H9 (cell line): ENCODE results near the gene TSNAX. TPM values are rescaled to one million over a fixed set of nuclear protein-coding genes. Genes with fewer than 3 reads are reported as not detected.
"Not testable (repeated sequence)": the region's sequence is repeated elsewhere in the genome, so short reads cannot be mapped to it uniquely, and the experiment has no call there.

Source experiments
- DNase-seq: peaks from one replicate; pipeline ENCODE4 v3.0.0-alpha.2; 2017
- H2AFZ ChIP-seq: one replicate; pipeline ENCODE4 v1.6.1; 2013; ENCODE audit warnings: mild to moderate bottlenecking, low read length, control low read depth, moderate library complexity
- H2AK5ac ChIP-seq: 2 replicates; pipeline ENCODE4 v1.6.1; 2013; ENCODE audit warnings: low read length, control low read depth, mixed read lengths; ENCODE audit not compliant: insufficient read length
- H2BK120ac ChIP-seq: one replicate; pipeline ENCODE4 v1.6.1; 2013; ENCODE audit warnings: low read depth, mild to moderate bottlenecking, low read length, control low read depth, inconsistent platforms; ENCODE audit not compliant: poor library complexity, severe bottlenecking
- H2BK12ac ChIP-seq: 2 replicates; pipeline ENCODE4 v1.6.1; 2013; ENCODE audit warnings: low read length, control low read depth, mixed read lengths, low read depth; ENCODE audit not compliant: insufficient read length
- H2BK15ac ChIP-seq: 2 replicates; pipeline ENCODE4 v1.6.1; 2013; ENCODE audit warnings: low read depth, low read length, control low read depth
- H2BK20ac ChIP-seq: one replicate; pipeline ENCODE4 v1.6.1; 2013; ENCODE audit warnings: low read depth, mild to moderate bottlenecking, low read length, control low read depth, inconsistent platforms; ENCODE audit not compliant: poor library complexity, severe bottlenecking
- H2BK5ac ChIP-seq: 2 replicates; pipeline ENCODE4 v1.6.1; 2013; ENCODE audit warnings: low read length, control low read depth, mixed read lengths; ENCODE audit not compliant: insufficient read length
- H3K14ac ChIP-seq: 2 replicates; pipeline ENCODE4 v1.6.1; 2013; ENCODE audit warnings: low read length, control low read depth; ENCODE audit not compliant: insufficient read depth
- H3K18ac ChIP-seq: 2 replicates; pipeline ENCODE4 v1.6.1; 2013; ENCODE audit warnings: low read depth, mild to moderate bottlenecking, mixed read lengths, low read length, control low read depth; ENCODE audit not compliant: insufficient read length
- H3K23ac ChIP-seq: 2 replicates; pipeline ENCODE4 v1.6.1; 2013; ENCODE audit warnings: low read length, control low read depth, mixed read lengths, low read depth; ENCODE audit not compliant: insufficient read length
- H3K23me2 ChIP-seq: 2 replicates; pipeline ENCODE4 v1.6.1; 2013; ENCODE audit warnings: low read depth, mild to moderate bottlenecking, mixed read lengths, low read length, control low read depth; ENCODE audit not compliant: insufficient read length, poor library complexity, severe bottlenecking
- H3K27ac ChIP-seq: 2 replicates; pipeline ENCODE4 v1.5.1; 2013; ENCODE audit warnings: low read length, control low read depth, mixed read lengths, low read depth; ENCODE audit not compliant: insufficient read length
- H3K27me3 ChIP-seq: 2 replicates; pipeline ENCODE4 v1.6.1; 2013; ENCODE audit warnings: low read length, control low read depth, inconsistent platforms; ENCODE audit not compliant: insufficient read depth
- H3K4ac ChIP-seq: 2 replicates; pipeline ENCODE4 v1.6.1; 2013; ENCODE audit warnings: low read depth, mild to moderate bottlenecking, control low read depth, inconsistent platforms, low read length, moderate library complexity
- H3K4me1 ChIP-seq: 2 replicates; pipeline ENCODE4 v1.6.1; 2013; ENCODE audit warnings: low read length, control low read depth, inconsistent platforms; ENCODE audit not compliant: insufficient read depth
- H3K4me2 ChIP-seq: 2 replicates; pipeline ENCODE4 v1.6.1; 2013; ENCODE audit warnings: low read length, control low read depth, mixed read lengths; ENCODE audit not compliant: insufficient read length, insufficient read depth
- H3K56ac ChIP-seq: 2 replicates; pipeline ENCODE4 v1.6.1; 2013; ENCODE audit warnings: low read depth, mild to moderate bottlenecking, mixed read lengths, low read length, control low read depth; ENCODE audit not compliant: insufficient read length
- H3K79me1 ChIP-seq: 2 replicates; pipeline ENCODE4 v1.6.1; 2013; ENCODE audit warnings: low read depth, mild to moderate bottlenecking, moderate library complexity, low read length, control low read depth, inconsistent platforms; ENCODE audit not compliant: insufficient read depth, poor library complexity, severe bottlenecking
- H3K79me2 ChIP-seq: 2 replicates; pipeline ENCODE4 v1.6.1; 2013; ENCODE audit warnings: low read length, control low read depth, inconsistent platforms; ENCODE audit not compliant: insufficient read depth
- H3K9ac ChIP-seq: 2 replicates; pipeline ENCODE4 v1.6.1; 2013; ENCODE audit warnings: low read length, control low read depth, mixed read lengths; ENCODE audit not compliant: insufficient read length; ENCODE audit errors: extremely low read depth
- H3K9me3 ChIP-seq: one replicate; pipeline ENCODE4 v1.6.1; 2013; ENCODE audit warnings: low read depth, low read length, inconsistent platforms; ENCODE audit not compliant: control insufficient read depth
- H3T11ph ChIP-seq: one replicate; pipeline ENCODE4 v1.6.1; 2013; ENCODE audit warnings: mild to moderate bottlenecking, low read length, control low read depth, inconsistent platforms
- H4K20me1 ChIP-seq: one replicate; pipeline ENCODE4 v1.6.1; 2013; ENCODE audit not compliant: control insufficient read depth, insufficient read length, insufficient read depth
- H4K5ac ChIP-seq: 2 replicates; pipeline ENCODE4 v1.6.1; 2013; ENCODE audit warnings: low read depth, mild to moderate bottlenecking, mixed read lengths, low read length, control low read depth; ENCODE audit not compliant: insufficient read length
- H4K8ac ChIP-seq: replicated peaks from 2 replicates; pipeline ENCODE4 v1.6.1; 2013; ENCODE audit warnings: low read length, control low read depth, mixed read lengths, low read depth; ENCODE audit not compliant: insufficient read length
- H4K91ac ChIP-seq: 2 replicates; pipeline ENCODE4 v1.6.1; 2013; ENCODE audit warnings: low read depth, mild to moderate bottlenecking, moderate library complexity, mixed read lengths, low read length, control low read depth; ENCODE audit not compliant: insufficient read length
- H3K27ac Mint-ChIP-seq, 3 experiments: 2 replicates in 2 of 3; 3 replicates in 1 of 3; pipeline ENCODE4 v1.8.0; 2020 to 2021; ENCODE audit warnings: mixed read lengths in 3 of 3, mild to moderate bottlenecking in 1 of 3, moderate library complexity in 1 of 3
- H3K27me3 Mint-ChIP-seq: 2 replicates; pipeline ENCODE4 v1.8.0; 2021; ENCODE audit warnings: low read depth, mild to moderate bottlenecking, moderate library complexity, mixed read lengths
- H3K36me3 Mint-ChIP-seq, 3 experiments: 2 replicates in 2 of 3; 3 replicates in 1 of 3; pipeline ENCODE4 v1.8.0; 2020 to 2021; ENCODE audit warnings: low read depth in 3 of 3, mixed read lengths in 3 of 3; ENCODE audit not compliant: insufficient read depth in 1 of 3
- H3K4me1 Mint-ChIP-seq, 2 experiments: 2 replicates each; pipeline ENCODE4 v1.8.0; 2020; ENCODE audit warnings: mixed read lengths in 2 of 2
- H3K4me3 Mint-ChIP-seq, 2 experiments: 2 replicates in 1 of 2; 3 replicates in 1 of 2; pipeline ENCODE4 v1.8.0; 2020 to 2021; ENCODE audit warnings: mild to moderate bottlenecking in 2 of 2, mixed read lengths in 2 of 2, moderate library complexity in 1 of 2
- H3K9me3 Mint-ChIP-seq, 2 experiments: 2 replicates in 1 of 2; 3 replicates in 1 of 2; pipeline ENCODE4 v1.8.0; 2020; ENCODE audit warnings: mild to moderate bottlenecking in 2 of 2, mixed read lengths in 2 of 2, moderate library complexity in 1 of 2
- WGBS: extraction: QIAGEN DNeasy Blood & Tissue Kit; methylation state at CpG from one replicate; pipeline ENCODE4 v1.1.7; 2013; ENCODE audit warnings: missing lambda C conversion rate, low lambda C conversion rate, mixed read lengths; ENCODE audit not compliant: insufficient read length; ENCODE audit errors: extremely low coverage; 5-methylcytosine and 5-hydroxymethylcytosine counted together
- total RNA-seq: library from RNA; stranded (reverse); gene quantifications from 2 replicates; pipeline ENCODE4 v1.2.1, GENCODE V29; 2021
- TF ChIP-seq, protein P1 (sequence below): fragments of 200-600 bp; sonication (generic); conservative IDR thresholded peaks from 3 replicates; pipeline ENCODE4 v1.8.0; 2021; ENCODE audit warnings: antibody characterized with exemption, mild to moderate bottlenecking

The TSNAX gene
- total RNA-seq, 1 experiment from 2014 or later, result 39.9 TPM

- Mint-ChIP-seq H3K4me1 (no peaks in the 10 kb centered on the region), H3K27me3 (no peaks in the 10 kb centered on the region), H3K9me3 (no peaks in the 10 kb centered on the region; a peak in 1 of 5 replicates), H3K27ac (no peak overlapping the region), H3K36me3 (peaks cover 12 to 32% (median 26%) of the 10 kb centered on the region in 3 experiments), H3K4me3 (no peak overlapping the region)
- H3K79me2 ChIP-seq, result no peaks in the 10 kb centered on the region
- no peak overlapping the region for H3K27ac ChIP-seq
- H3K14ac ChIP-seq, result no peak overlapping the region
- H3K27me3 ChIP-seq, result no peaks in the 10 kb centered on the region
- H3K9ac ChIP-seq, result no peak overlapping the region
- H3K79me1 ChIP-seq, result no peaks in the 10 kb centered on the region
- no peak overlapping the region for H2BK12ac ChIP-seq
- TF ChIP-seq, protein P1, sequence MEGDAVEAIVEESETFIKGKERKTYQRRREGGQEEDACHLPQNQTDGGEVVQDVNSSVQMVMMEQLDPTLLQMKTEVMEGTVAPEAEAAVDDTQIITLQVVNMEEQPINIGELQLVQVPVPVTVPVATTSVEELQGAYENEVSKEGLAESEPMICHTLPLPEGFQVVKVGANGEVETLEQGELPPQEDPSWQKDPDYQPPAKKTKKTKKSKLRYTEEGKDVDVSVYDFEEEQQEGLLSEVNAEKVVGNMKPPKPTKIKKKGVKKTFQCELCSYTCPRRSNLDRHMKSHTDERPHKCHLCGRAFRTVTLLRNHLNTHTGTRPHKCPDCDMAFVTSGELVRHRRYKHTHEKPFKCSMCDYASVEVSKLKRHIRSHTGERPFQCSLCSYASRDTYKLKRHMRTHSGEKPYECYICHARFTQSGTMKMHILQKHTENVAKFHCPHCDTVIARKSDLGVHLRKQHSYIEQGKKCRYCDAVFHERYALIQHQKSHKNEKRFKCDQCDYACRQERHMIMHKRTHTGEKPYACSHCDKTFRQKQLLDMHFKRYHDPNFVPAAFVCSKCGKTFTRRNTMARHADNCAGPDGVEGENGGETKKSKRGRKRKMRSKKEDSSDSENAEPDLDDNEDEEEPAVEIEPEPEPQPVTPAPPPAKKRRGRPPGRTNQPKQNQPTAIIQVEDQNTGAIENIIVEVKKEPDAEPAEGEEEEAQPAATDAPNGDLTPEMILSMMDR, result no peak
- no peak overlapping the region for H3K56ac ChIP-seq
- no peaks in the 10 kb centered on the region for H3K9me3 ChIP-seq
- no peak overlapping the region for H3K23ac ChIP-seq
- DNase-seq, result no peak
- H2BK120ac ChIP-seq, result no peak overlapping the region
- no peaks in the 10 kb centered on the region for H3K23me2 ChIP-seq
- no peak overlapping the region for H3K18ac ChIP-seq
- H2BK5ac ChIP-seq, result no peak overlapping the region
- H3T11ph ChIP-seq, result no peak overlapping the region
- no peaks in the 10 kb centered on the region for H3K4me1 ChIP-seq
- no peak overlapping the region for H4K8ac ChIP-seq
- H3K4me2 ChIP-seq, result no peak overlapping the region
- WGBS, result no CpG with 5 or more reads among the region's 2 CpGs
- no peak overlapping the region for H4K91ac ChIP-seq
- H3K4ac ChIP-seq, result no peak overlapping the region
- H4K5ac ChIP-seq, result no peak overlapping the region
- H2BK15ac ChIP-seq, result no peak overlapping the region
- no peaks in the 10 kb centered on the region for H4K20me1 ChIP-seq
- H2BK20ac ChIP-seq, result no peak overlapping the region
- no peak overlapping the region for H2AFZ ChIP-seq
- H2AK5ac ChIP-seq, result no peak overlapping the region
Observed at GRCh38 chr1:231566496-231566895, 38.0 kb downstream of the TSNAX start.

- H2BK15ac ChIP-seq, H2BK20ac ChIP-seq, H3K4me1 ChIP-seq, H2AK5ac ChIP-seq, H2BK5ac ChIP-seq, H3K56ac ChIP-seq, H4K91ac ChIP-seq, H2BK12ac ChIP-seq, DNase-seq, H2AFZ ChIP-seq, H4K5ac ChIP-seq, H4K20me1 ChIP-seq, H3K4me3 Mint-ChIP-seq, H4K8ac ChIP-seq, H2BK120ac ChIP-seq, H3K79me1 ChIP-seq, H3T11ph ChIP-seq, H3K4me1 Mint-ChIP-seq, H3K4me2 ChIP-seq, H3K27me3 ChIP-seq, H3K23ac ChIP-seq, H3K27ac Mint-ChIP-seq, H3K18ac ChIP-seq, H3K27ac ChIP-seq, H3K79me2 ChIP-seq, H3K9me3 Mint-ChIP-seq, H3K4ac ChIP-seq, H3K27me3 Mint-ChIP-seq, H3K9me3 ChIP-seq, H3K9ac ChIP-seq, H3K14ac ChIP-seq, H3K23me2 ChIP-seq: not testable (repeated sequence)
- WGBS, result no CpG with 5 or more reads among the region's 3 CpGs
- peaks cover 8 to 12% (median 11%) of the 10 kb centered on the region in 3 experiments; a peak in 5 of 7 replicates for H3K36me3 Mint-ChIP-seq
Observed at GRCh38 chr1:231570262-231570661, 41.8 kb downstream of the TSNAX start.
